ENCODE results near the gene TRIM64C. TPM values are rescaled to one million over a fixed set of nuclear protein-coding genes. Genes with fewer than 3 reads are reported as not detected.
"Not testable (repeated sequence)": the region's sequence is repeated elsewhere in the genome, so short reads cannot be mapped to it uniquely, and the experiment has no call there.

Gene TRIM64C, protein sequence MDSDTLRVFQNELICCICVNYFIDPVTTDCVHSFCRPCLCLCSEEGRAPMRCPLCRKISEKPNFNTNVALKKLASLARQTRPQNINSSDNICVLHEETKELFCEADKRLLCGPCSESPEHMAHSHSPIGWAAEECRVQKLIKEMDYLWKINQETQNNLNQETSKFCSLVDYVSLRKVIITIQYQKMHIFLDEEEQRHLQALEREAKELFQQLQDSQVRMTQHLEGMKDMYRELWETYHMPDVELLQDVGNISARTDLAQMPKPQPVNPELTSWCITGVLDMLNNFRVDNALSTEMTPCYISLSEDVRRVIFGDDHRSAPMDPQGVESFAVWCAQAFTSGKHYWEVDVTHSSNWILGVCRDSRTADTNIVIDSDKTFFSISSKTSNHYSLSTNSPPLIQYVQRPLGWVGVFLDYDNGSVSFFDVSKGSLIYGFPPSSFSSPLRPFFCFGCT
- not detected in 2 replicates for total RNA-seq

GRCh38 chr11:49059012-49059411 is at the start of gene TRIM64C:
TRIM64C (minus strand) TSS chr11:49059112; CDS start chr11:49059112, 0 bp downstream.
- H3K4me3 Mint-ChIP-seq; H3K27ac Mint-ChIP-seq; intact Hi-C loops (cut with micrococcal nuclease); H3K9me3 Mint-ChIP-seq; DNase-seq; H3K36me3 Mint-ChIP-seq (ENCODE audit: low read depth); H3K4me1 Mint-ChIP-seq; H3K27me3 Mint-ChIP-seq: not testable (repeated sequence)

- not testable (repeated sequence) for H3K4me1 Mint-ChIP-seq, H3K4me3 Mint-ChIP-seq
Measured at GRCh38 chr11:49102356-49102755, 43.4 kb upstream of the TRIM64C start.

GRCh38 chr11:49069897-49070296 is 11.0 kb upstream of the TRIM64C start:
- intact Hi-C loops (cut with micrococcal nuclease); H3K36me3 Mint-ChIP-seq (ENCODE audit: low read depth); H3K4me3 Mint-ChIP-seq; H3K9me3 Mint-ChIP-seq; H3K4me1 Mint-ChIP-seq; H3K27me3 Mint-ChIP-seq; DNase-seq; H3K27ac Mint-ChIP-seq: not testable (repeated sequence)

More at GRCh38 chr11:49102356-49102755, 43.4 kb upstream of the TRIM64C start:
- intact Hi-C loops (cut with micrococcal nuclease); H3K27me3 Mint-ChIP-seq; H3K36me3 Mint-ChIP-seq (ENCODE audit: low read depth); DNase-seq; H3K27ac Mint-ChIP-seq: not testable (repeated sequence)
- H3K9me3 Mint-ChIP-seq = peaks cover 11% of the 10 kb centered on the region

DNA sequence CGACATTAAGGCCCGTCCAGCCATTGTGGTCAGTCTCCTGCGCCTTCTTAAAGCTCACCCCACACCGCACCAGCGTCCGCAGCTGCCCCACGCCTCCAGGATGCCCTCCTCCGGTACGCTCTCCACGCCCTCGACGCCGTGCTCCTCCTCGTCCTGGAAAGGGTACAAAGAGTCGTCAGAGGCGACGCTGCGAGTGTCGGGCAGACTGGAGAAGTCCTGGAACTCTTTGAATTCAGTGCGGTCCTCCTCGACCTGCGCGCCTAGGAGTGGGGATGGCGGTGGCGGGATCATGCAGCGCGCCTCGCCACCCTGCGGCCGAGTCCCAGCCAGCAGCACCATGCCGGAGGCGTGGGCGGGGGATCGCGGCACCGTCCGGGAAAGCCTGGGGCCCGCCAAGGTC is 9.1 kb downstream of the TRIM64C start:
- H3K27me3 Mint-ChIP-seq; intact Hi-C loops (cut with micrococcal nuclease); H3K4me1 Mint-ChIP-seq; H3K4me3 Mint-ChIP-seq; H3K36me3 Mint-ChIP-seq (ENCODE audit: low read depth); H3K9me3 Mint-ChIP-seq; DNase-seq; H3K27ac Mint-ChIP-seq: not testable (repeated sequence)

- intact Hi-C loops (cut with micrococcal nuclease); H3K36me3 Mint-ChIP-seq (ENCODE audit: low read depth); H3K4me1 Mint-ChIP-seq; H3K27me3 Mint-ChIP-seq; H3K9me3 Mint-ChIP-seq; DNase-seq; H3K4me3 Mint-ChIP-seq; H3K27ac Mint-ChIP-seq: not testable (repeated sequence)
Measured at GRCh38 chr11:49048229-49048628, 10.7 kb downstream of the TRIM64C start.

GRCh38 chr11:49028523-49028922 is 30.4 kb downstream of the TRIM64C start, which contains the start of gene TRIM49B:
TRIM49B (plus strand) TSS chr11:49028823; CDS start chr11:49031600, 2,777 bp downstream.
- H3K27ac Mint-ChIP-seq; H3K4me1 Mint-ChIP-seq; H3K36me3 Mint-ChIP-seq (ENCODE audit: low read depth); H3K9me3 Mint-ChIP-seq; H3K4me3 Mint-ChIP-seq; DNase-seq; intact Hi-C loops (cut with micrococcal nuclease); H3K27me3 Mint-ChIP-seq: not testable (repeated sequence)

Other genes starting within 250 kb of the TRIM64C start
- not detected in 2 replicates for gene TRIM51G, start 75.2 kb downstream of the TRIM64C start, total RNA-seq
- not detected in 2 replicates for gene TRIM49B, start 30.3 kb downstream of the TRIM64C start, total RNA-seq
- gene FOLH1, start 149.5 kb upstream of the TRIM64C start, total RNA-seq = not detected in 2 replicates

Data from activated CD4-positive, alpha-beta T cell treated with anti-CD3 and anti-CD28 coated beads, Interleukin-2, amount 10 ng/mL, durations not matched to agents 24 days and 14 days (primary cell).